Measurements from ENCODE around the gene KHK.

The KHK gene

GRCh38 chr2:27086724-27087593 lies at the start of gene KHK:
Gene KHK (plus strand): TSS chr2:27086772. CDS start chr2:27087260, 488 bp downstream.
- DNase-seq (ENCODE audit: low read depth) = no peak

- no peak for DNase-seq (ENCODE audit: low read depth)
Measured at GRCh38 chr2:27038012-27038411, 48.6 kb upstream of the KHK start.

- DNase-seq (ENCODE audit: low read depth) = no peak
Measured at GRCh38 chr2:27038631-27039339, 47.8 kb upstream of the KHK start.

- no peak for DNase-seq (ENCODE audit: low read depth)
Measured at GRCh38 chr2:27039426-27039825, 47.1 kb upstream of the KHK start.

- no peak for DNase-seq (ENCODE audit: low read depth)
Measured at GRCh38 chr2:27039871-27040270, 46.7 kb upstream of the KHK start.

GRCh38 chr2:27040282-27040681 lies 46.3 kb upstream of the KHK start:
- no peak for DNase-seq (ENCODE audit: low read depth)

GRCh38 chr2:27041752-27042151 lies 44.8 kb upstream of the KHK start:
- no peak for DNase-seq (ENCODE audit: low read depth)

- no peak for DNase-seq (ENCODE audit: low read depth)
Measured at GRCh38 chr2:27042159-27042661, 44.4 kb upstream of the KHK start.

- DNase-seq (ENCODE audit: low read depth) = no peak
Measured at GRCh38 chr2:27042985-27043634, 43.5 kb upstream of the KHK start.

- DNase-seq (ENCODE audit: low read depth) = no peak
Measured at GRCh38 chr2:27049422-27050280, 36.9 kb upstream of the KHK start.

- peak; percentile 98 for DNase-seq (ENCODE audit: low read depth)
Measured at GRCh38 chr2:27050281-27050995, 36.1 kb upstream of the KHK start.

GRCh38 chr2:27050996-27051901 lies 35.3 kb upstream of the KHK start, which contains the start of gene AGBL5:
Gene AGBL5 (plus strand): TSS chr2:27051668. CDS start chr2:27052959, 1,291 bp downstream.
- peak; percentile 97 for DNase-seq (ENCODE audit: low read depth)

- DNase-seq (ENCODE audit: low read depth) = no peak
Measured at GRCh38 chr2:27051902-27052645, 34.5 kb upstream of the KHK start.

- DNase-seq (ENCODE audit: low read depth) = no peak
Measured at GRCh38 chr2:27053321-27053720, 33.3 kb upstream of the KHK start.

GRCh38 chr2:27053776-27054175 lies 32.8 kb upstream of the KHK start:
- no peak for DNase-seq (ENCODE audit: low read depth)

- no peak for DNase-seq (ENCODE audit: low read depth)
Measured at GRCh38 chr2:27054721-27055120, 31.9 kb upstream of the KHK start.

GRCh38 chr2:27057184-27057583 lies 29.4 kb upstream of the KHK start:
- DNase-seq (ENCODE audit: low read depth) = no peak

GRCh38 chr2:27058210-27058609 lies 28.4 kb upstream of the KHK start:
- no peak for DNase-seq (ENCODE audit: low read depth)

Measured in HS-5 (cell line).